Measurements from ENCODE around the gene FLYWCH1. TPM values are rescaled to one million over a fixed set of nuclear protein-coding genes. Genes with fewer than 3 reads are reported as not detected.

FLYWCH1 gene
- total and polyA plus RNA-seq, 9 of the 15 experiments (the other 6 are each of a cell fraction or from before 2014, with no cell fraction given) = 0.18 to 33.6 (median 11.3) TPM

DNA sequence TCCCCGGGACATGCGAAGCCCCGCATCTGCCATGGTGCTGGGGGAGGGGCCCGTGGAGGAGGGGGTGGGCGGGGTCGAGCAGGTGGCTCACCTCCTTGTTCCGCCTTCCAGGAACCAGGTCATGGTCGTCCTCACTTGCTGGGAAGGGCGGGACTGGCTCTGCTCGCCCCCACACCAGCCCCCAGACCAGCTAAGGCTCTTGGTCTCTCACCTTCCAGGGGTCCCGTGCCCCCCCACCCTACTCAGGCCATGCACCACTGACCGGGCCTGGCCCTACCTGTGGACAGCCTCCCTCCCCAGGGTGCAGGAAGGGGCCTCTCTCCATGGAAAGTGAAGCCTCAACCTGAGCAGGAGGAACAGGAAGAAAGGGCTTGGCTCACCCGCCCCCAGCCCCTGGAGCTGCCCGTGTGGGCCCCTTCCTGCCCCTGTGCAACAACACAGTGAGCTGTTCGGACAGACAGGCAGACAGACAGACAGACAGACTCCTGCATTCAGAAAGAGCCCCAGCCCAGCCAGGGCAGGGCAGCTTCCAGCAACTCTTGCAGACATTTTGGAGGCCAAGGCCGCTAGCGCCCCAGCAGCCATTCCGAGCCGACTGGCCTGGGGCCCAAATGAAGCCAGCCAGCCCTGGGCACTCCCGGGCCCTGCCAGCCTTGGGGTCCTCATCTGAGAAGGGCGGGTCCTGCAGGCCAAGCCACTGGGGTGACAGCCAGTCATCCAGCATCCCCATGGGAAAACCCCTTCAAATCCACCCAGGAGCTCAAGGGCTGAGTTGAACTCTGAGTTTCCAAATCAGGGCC, 44.2 kb downstream of the FLYWCH1 start:
- in situ Hi-C loops (cut with MboI) = no loop called here
- Histone ChIP-seq H2AFZ (ENCODE audit: low read depth, low read length) (no peak overlapping the region), H3K79me2 (ENCODE audit: control insufficient read depth, insufficient read depth, low read length) (no peaks in the 10 kb centered on the region), H3K27ac (ENCODE audit: extremely low read depth, low read depth, low read length) (no peak overlapping the region), H3K4me3 (no peak overlapping the region), H3K9me1 (ENCODE audit: control insufficient read depth, insufficient read depth, low read length) (no peaks in the 10 kb centered on the region), H3K36me3 (ENCODE audit: control insufficient read depth, insufficient read depth, low read length) (no peaks in the 10 kb centered on the region), H3K9me3 (replicated peaks; ENCODE audit: control insufficient read depth, insufficient read depth, low read depth, low read length) (no peaks in the 10 kb centered on the region), H3K9ac (ENCODE audit: insufficient read depth in 1 of 2, low read depth in 2 of 2, low read length in 2 of 2) (peak overlapping the region in 1 of 2 experiments; percentile 68; a peak in 2 of 4 replicates), H4K20me1 (replicated peaks; ENCODE audit: control insufficient read depth, insufficient read depth, low read length) (peaks cover 1% of the 10 kb centered on the region; the same call in 1 of the 2 replicates), H3K4me1 (replicated peaks in 1 of 2; ENCODE audit: control insufficient read depth in 2 of 2, insufficient read depth in 2 of 2, low read length in 2 of 2) (peaks cover 0 to 47% of the 10 kb centered on the region in 2 experiments; a peak in 3 of 5 replicates), H3K4me2 (ENCODE audit: insufficient read depth, low read length) (no peak overlapping the region), H3K27me3 (ENCODE audit: control insufficient read depth in 2 of 2, insufficient read depth in 2 of 2, low read length in 2 of 2) (peaks cover 12 to 32% of the 10 kb centered on the region in 2 experiments)
- TF ChIP-seq PRDM10 (IDR thresholded peaks at IDR 0.05; ENCODE audit: partially characterized antibody) (no peak), POLR2G (IDR thresholded peaks at IDR 0.05; ENCODE audit: low read depth, low read length) (0 out of 2 replicates have a peak, but pooled peaks have one; percentile 27), EGR1 (conservative IDR thresholded peaks at IDR 0.05) (0 out of 2 replicates have a peak, but pooled peaks have one; percentile 3), ZNF134 (CRISPR knock-in tag; conservative IDR thresholded peaks at IDR 0.05) (no peak), ZBTB2 (IDR thresholded peaks at IDR 0.05) (no peak), YY1 (IDR thresholded peaks at IDR 0.05; ENCODE audit: borderline replicate concordance in 1 of 3, control insufficient read depth in 1 of 3, extremely low read depth in 1 of 3, insufficient read depth in 3 of 3, insufficient read length in 1 of 3, insufficient replicate concordance in 2 of 3, low read depth in 1 of 3, low read length in 2 of 3) (peak in 1 of 3 experiments; percentile 51), ZBTB33 (CRISPR knock-in tag; IDR thresholded peaks at IDR 0.05) (peak; percentile 24), NR2F6 (CRISPR knock-in tag; IDR thresholded peaks at IDR 0.05) (no peak)
- FAIRE-seq = no peak
- DNase-seq (ENCODE audit: extremely low read depth in 1 of 4, low spot score in 3 of 4) = no peak
- BruUV-seq (replicated peaks) = no TSS peak
- intact Hi-C loops (cut with micrococcal nuclease) = no loop called here
- ChIA-PET CTCF (ENCODE audit: low intra/inter-chr PET ratio) (no interaction called here), POLR2A (interaction anchor here (0.6 to 1.4 kb wide), 6 partner anchors 10 to 20 kb away, joined by 3 to 7 read pairs (median 3); partner anchors contain the start of gene PAQR4)
- WGBS (ENCODE audit: insufficient coverage, low coverage, missing lambda C conversion rate) = 39% methylated on average over 12 of the region's 21 CpGs
- no peak for ATAC-seq

Data from K562 (cell line).